ENCODE measurements around the gene GRN. TPM values are rescaled to one million over a fixed set of nuclear protein-coding genes. Genes with fewer than 3 reads are reported as not detected.

Gene GRN
- 218 TPM for polyA plus RNA-seq (ENCODE audit: insufficient read length)

- peak; percentile 97 for DNase-seq (ENCODE audit: low read depth)
Observed at GRCh38 chr17:44344939-44345453, at the start of gene GRN. GRN (plus strand) TSS chr17:44345302; CDS start chr17:44349165, 3,863 bp downstream.

GRCh38 chr17:44297975-44298374 is 47.1 kb upstream of the GRN start:
- no peak for DNase-seq (ENCODE audit: low read depth)

- no peak for DNase-seq (ENCODE audit: low read depth)
Observed at GRCh38 chr17:44304651-44305050, 40.5 kb upstream of the GRN start.

DNA sequence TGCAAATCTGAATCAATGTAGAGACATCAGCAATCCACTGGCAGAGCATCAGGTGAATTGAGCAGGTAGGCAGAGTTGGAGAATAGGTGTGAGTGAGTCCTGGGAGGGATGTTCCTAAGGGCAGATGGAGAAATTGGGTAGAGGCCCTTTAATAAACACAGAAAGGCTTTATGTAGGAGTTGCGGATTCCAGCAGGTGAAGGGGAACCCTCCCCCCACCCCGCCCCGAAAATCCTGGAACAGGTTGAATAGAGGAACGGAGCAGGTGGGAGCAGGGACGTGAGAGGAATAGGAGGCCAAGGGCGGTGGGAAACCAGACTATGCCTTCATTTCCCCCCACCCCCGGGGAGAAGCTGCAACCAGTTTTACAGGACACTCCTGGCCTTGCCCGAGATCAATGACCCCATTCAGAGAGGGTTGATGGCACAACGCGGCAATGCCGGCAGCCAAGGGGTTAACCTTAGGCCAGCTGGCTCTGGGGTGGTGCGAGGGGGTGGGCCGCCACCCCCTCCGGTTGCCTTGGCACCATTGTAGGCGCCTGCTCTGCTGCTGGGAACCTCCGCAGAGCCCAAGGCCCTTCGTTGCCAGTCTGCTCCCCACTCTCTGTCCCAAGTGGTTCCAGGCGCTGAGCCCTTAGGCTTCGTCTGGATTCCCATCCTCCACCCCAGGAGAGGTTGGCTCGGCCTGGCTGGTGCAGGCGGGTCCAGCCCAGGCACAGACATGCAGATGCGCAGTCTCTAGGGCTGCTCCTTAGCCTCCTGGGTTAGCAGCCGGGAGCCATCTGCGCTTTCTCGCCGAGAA is 37.5 kb upstream of the GRN start:
- no peak for DNase-seq (ENCODE audit: low read depth)

DNA sequence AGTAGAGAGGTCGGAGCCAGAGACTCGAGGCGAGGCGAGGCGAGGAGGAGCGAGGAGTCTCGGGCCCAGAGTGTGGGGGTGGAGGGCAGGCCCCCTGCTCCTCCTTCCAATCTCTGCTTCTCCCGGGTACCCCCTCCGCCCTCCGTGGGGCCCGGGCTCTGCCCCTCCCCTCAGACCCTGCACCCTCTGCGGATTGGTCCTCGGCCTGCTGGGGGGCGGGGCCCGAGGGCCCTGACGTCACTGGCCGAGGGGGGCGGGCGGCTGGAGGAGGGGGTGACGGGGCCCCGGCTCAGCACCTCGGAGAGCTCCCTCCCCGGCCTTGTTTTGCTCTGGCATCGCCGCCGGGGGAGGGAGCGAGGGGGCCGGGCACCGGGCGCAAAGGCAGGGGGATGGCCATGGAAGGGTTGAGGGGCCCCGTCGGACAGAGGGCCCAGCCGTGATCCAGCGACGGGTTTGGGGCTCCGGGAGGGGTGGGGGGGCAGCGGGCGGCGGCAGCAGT is 36.7 kb upstream of the GRN start, which contains the start of gene RUNDC3A:
Gene RUNDC3A, plus strand, starts transcription at position 282 of the 499 bp plus-strand sequence. CDS start 232 bp downstream, outside the sequence.
- DNase-seq (ENCODE audit: low read depth) = peak; percentile 43

GRCh38 chr17:44308865-44309264 is 36.2 kb upstream of the GRN start:
- no peak for DNase-seq (ENCODE audit: low read depth)

GRCh38 chr17:44309472-44309871 is 35.6 kb upstream of the GRN start:
- DNase-seq (ENCODE audit: low read depth) = no peak

GRCh38 chr17:44310188-44310587 is 34.9 kb upstream of the GRN start:
- DNase-seq (ENCODE audit: low read depth) = no peak

DNA sequence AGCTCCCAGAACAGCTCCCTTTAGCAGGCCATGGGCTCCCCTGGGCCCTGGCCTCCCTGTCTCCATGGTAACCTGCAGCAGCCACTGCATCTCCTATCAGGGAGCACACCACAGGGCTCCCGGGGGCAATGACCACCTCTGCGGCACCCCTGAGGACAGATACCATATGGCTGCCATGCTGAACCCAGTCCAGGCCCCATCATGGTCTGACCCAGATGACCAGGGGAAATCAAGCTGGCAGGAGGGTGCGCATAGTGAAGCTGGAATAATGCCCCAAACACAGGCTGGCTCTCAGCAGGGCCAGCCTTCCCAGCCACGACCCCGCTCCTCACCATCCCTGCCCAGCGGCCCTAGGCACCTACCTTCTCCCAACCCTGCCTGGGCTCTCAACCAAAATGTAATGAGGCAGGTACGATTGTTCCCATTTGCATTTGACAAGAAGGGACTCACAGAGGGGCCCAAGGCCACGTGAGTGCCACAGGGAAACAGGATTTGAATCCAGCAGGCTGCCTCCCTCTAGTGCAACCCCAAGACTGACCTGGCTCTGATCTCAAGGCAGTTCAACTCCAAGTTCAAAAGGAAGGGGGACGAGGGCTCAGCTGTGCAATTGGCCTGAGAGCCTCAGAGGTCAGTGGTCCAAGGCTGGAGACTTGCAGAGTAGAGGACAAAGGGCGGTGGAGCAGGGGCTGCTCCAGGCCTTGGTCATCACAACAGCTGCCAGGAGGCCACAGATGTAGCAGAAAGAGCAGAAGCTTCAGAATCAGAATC is 34.3 kb upstream of the GRN start:
- DNase-seq (ENCODE audit: low read depth) = no peak

DNA sequence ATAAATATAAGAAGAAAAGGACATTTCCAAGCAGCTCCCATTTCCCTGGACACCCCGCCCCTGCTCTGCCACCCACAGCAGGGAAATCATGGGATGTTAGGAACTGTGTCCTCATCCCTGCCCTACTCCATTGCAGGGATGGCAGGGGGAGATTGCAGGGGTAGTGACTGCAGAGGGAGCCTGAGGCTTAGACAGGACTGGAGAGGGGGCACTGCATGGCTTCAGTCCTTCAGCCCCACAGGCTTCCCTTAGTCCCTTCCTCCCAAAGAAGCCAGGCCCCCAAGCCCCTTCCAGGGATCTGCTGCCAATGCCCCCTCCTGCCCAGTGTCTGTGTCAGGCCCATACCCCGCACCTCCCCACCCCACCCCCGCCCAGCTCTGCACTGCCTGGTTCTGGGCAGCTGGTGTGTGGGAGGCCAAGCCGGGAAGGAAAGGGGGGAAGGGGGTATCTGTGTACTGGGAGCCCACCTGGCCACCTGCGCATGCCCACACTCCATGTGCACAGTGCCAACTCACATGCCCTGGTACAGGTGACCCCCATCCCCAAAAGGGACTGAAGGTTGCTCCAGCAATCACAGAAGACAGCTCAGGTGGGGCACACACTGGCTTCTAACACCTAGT is 33.4 kb upstream of the GRN start:
- DNase-seq (ENCODE audit: low read depth) = no peak

DNA sequence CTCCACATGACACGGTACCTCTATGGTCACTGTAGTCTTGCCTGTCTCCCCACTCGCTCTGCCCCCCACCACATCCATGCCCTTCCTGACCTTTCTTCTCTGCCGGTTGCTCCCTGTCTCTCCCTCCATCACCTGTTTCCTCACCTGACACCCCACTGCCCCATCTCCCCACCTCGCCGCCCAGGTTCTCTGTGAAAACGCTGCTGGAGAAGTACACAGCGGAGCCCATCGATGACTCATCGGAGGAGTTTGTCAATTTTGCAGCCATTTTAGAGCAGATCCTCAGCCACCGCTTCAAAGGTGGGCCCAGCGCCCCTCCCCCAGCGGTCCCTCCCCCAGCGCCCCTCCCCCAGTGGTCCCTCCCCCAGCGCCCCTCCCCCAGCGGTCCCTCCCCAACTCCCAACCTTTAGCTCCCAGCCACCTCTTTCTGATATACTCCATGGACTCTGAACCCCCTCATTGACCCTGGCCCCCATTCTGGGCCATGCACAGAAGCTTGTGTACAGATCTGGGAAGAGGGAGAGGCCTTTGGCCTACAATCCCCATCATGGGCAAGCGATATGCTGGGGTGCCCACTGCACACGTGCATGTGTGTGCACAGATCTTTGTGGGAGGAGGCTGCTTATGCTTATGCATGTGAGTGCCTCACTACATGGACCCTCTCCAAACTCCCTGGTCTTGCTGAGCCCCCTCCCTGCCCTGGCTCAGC is 32.6 kb upstream of the GRN start:
- DNase-seq (ENCODE audit: low read depth) = no peak

GRCh38 chr17:44314031-44314430 is 31.1 kb upstream of the GRN start:
- no peak for DNase-seq (ENCODE audit: low read depth)

DNA sequence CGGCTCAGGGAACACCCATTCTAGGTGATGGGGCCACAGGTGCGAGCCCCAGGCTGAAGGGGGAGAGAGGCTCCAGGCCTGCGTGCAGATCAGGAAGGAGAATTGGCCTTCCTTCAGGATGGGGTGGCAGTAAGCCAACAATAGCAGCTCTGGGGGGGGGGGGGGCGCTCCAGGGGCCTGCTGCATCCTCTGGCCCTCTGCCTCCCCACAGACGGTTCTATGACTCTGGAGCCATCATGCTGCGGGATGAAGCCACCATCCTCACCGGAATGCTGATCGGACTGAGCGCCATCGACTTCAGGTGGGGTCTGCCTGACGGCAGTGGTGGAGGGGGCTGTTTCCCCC is 30.6 kb upstream of the GRN start:
- no peak for DNase-seq (ENCODE audit: low read depth)

- no peak for DNase-seq (ENCODE audit: low read depth)
Observed at GRCh38 chr17:44314869-44315661, 30.0 kb upstream of the GRN start.

- no peak for DNase-seq (ENCODE audit: low read depth)
Observed at GRCh38 chr17:44315760-44316731, 29.1 kb upstream of the GRN start.

GRCh38 chr17:44317545-44317944 is 27.6 kb upstream of the GRN start:
- DNase-seq (ENCODE audit: low read depth) = no peak

- DNase-seq (ENCODE audit: low read depth) = no peak
Observed at GRCh38 chr17:44318077-44318892, 26.8 kb upstream of the GRN start.

DNA sequence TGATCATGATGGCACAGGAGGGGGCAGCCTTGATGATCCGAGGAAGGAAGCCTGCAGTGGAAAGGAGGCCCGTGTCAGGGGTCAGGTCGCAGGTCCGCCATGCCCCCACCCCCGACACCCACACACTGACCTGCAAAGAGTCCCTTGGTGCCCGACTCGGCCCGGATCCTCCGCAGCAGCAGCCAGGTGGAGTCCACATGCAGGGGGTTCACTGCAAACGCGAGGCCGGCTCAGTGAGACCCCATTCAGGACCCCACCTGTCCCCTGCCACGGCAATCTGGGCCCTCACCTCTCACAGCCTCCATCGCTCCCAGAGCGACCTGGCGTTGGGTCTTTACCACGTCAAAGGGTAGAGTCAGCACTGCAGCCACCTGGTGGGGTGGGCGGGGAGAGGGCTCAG is 25.0 kb upstream of the GRN start:
- DNase-seq (ENCODE audit: low read depth) = no peak
